AG04450 (cell line): ENCODE results near the gene MSANTD7. TPM values are rescaled to one million over a fixed set of nuclear protein-coding genes. Genes with fewer than 3 reads are reported as not detected.

Experiments used
- CTCF ChIA-PET: fragments of 300-600, 350-600 bp; formaldehyde crosslinking; extraction: SDS; loops from one replicate; lab custom pipeline; 2022; ENCODE audit warnings: antibody characterized with exemption, inconsistent platforms; lab: Charles Lee
- POLR2A ChIA-PET: fragments of 350-600 bp; formaldehyde crosslinking; extraction: SDS; loops from one replicate; lab custom pipeline; 2021; ENCODE audit warnings: antibody characterized with exemption, inconsistent platforms; lab: Yijun Ruan, JAX
- DNase-seq: peaks from one replicate; pipeline ENCODE4 v3.0.0-alpha.2; 2011; ENCODE audit warnings: low read depth, low spot score
- H3K27ac ChIP-seq: one replicate; pipeline ENCODE4 v1.5.1; 2012; ENCODE audit warnings: low read depth, low read length, control low read depth
- H3K27me3 ChIP-seq: one replicate; pipeline ENCODE4 v1.6.0; 2012; ENCODE audit warnings: low read length; ENCODE audit not compliant: control insufficient read depth, insufficient read depth
- H3K4me3 ChIP-seq: 2 replicates; pipeline ENCODE4 v1.5.1; 2011; ENCODE audit warnings: mild to moderate bottlenecking, low read depth, low read length, control low read depth
- H3K9me3 ChIP-seq: 2 replicates; pipeline ENCODE4 v1.5.1; 2012; ENCODE audit warnings: low read length; ENCODE audit not compliant: control insufficient read depth, insufficient read depth
- CTCF ChIP-seq: IDR thresholded peaks from 2 replicates; pipeline ENCODE4 v1.5.1; 2011; ENCODE audit warnings: low read depth, low read length, control low read depth, inconsistent platforms
- polyA plus RNA-seq: library from polyadenylated mRNA; depleted of rRNA; stranded (reverse); fragments of >200 nt; gene quantifications from 2 replicates; pipeline ENCODE4 v1.2.3, GENCODE V29; 2011

Gene MSANTD7
- polyA plus RNA-seq, 1 experiment = 5.2 TPM

- TF ChIP-seq CTCF = no peak
- POLR2A ChIA-PET = no interaction called here
- no peaks in the 10 kb centered on the region for H3K27me3 ChIP-seq
- no peak overlapping the region for H3K27ac ChIP-seq
- CTCF ChIA-PET = interaction anchor here (1.0 to 1.5 kb wide), 3 partner anchors 14 to 231 kb away, joined by 4 to 5 read pairs (median 5); no protein-coding TSS in a partner anchor
- no peak for DNase-seq
- no peaks in the 10 kb centered on the region; the same call in 1 of the 2 replicates for H3K9me3 ChIP-seq
- H3K4me3 ChIP-seq = no peak overlapping the region
Measured at GRCh38 chr10:14875941-14876340, 37.8 kb downstream of the MSANTD7 start.

- no peak for TF ChIP-seq CTCF
- no peak for DNase-seq
- Histone ChIP-seq H3K4me3 (peak overlapping the region; percentile 95), H3K27me3 (no peaks in the 10 kb centered on the region), H3K27ac (no peak overlapping the region), H3K9me3 (no peaks in the 10 kb centered on the region; the same call in 1 of the 2 replicates)
- POLR2A ChIA-PET = no interaction called here
- CTCF ChIA-PET = interaction anchor here (1.2 to 1.5 kb wide), 3 partner anchors 13 to 230 kb away, joined by 4 to 5 read pairs (median 4); partner anchors contain the start of genes CDNF, HSPA14 and MSANTD7
Measured at GRCh38 chr10:14876764-14877163, 38.7 kb downstream of the MSANTD7 start.

- ChIA-PET CTCF (interaction anchor here (1.0 kb wide), 1 partner anchor 379 kb away, joined by 3 read pairs; no protein-coding TSS in a partner anchor), POLR2A (interaction anchor here (0.6 to 1.7 kb wide), 9 partner anchors 17 to 693 kb away, joined by 3 to 23 read pairs (median 4); partner anchors contain the start of genes CDNF, HSPA14, MEIG1 and MSANTD7)
- DNase-seq = peak; percentile 73
Measured at GRCh38 chr10:14878266-14879123, 40.4 kb downstream of the MSANTD7 start, which contains the start of gene SUV39H2. TSS of gene SUV39H2 (plus strand) at chr10:14878866. CDS start at chr10:14878889, 23 bp downstream.

GRCh38 chr10:14879124-14879927 lies 41.2 kb downstream of the MSANTD7 start:
- no peak for TF ChIP-seq CTCF
- no peak for DNase-seq
- Histone ChIP-seq H3K9me3 (no peaks in the 10 kb centered on the region; the same call in 1 of the 2 replicates), H3K27me3 (no peaks in the 10 kb centered on the region), H3K4me3 (peak overlapping the region; percentile 82), H3K27ac (peak overlapping the region; percentile 12)
- POLR2A ChIA-PET = interaction anchor here (0.6 to 1.7 kb wide), 4 partner anchors 41 to 382 kb away, joined by 3 to 23 read pairs (median 8); partner anchors contain the start of genes CDNF, HSPA14 and MSANTD7
- CTCF ChIA-PET = no interaction called here

More at GRCh38 chr10:14878266-14879123, 40.4 kb downstream of the MSANTD7 start, which contains the start of gene SUV39H2:
- H3K27me3 ChIP-seq = no peaks in the 10 kb centered on the region
- H3K27ac ChIP-seq = peak within 1 kb of the TSS; percentile 94
- peak within 1 kb of the TSS; percentile 95 for H3K4me3 ChIP-seq
- H3K9me3 ChIP-seq = no peaks in the 10 kb centered on the region; the same call in 1 of the 2 replicates
- TF ChIP-seq CTCF = no peak
